NCI-H345 (cell line): ENCODE measurements around the gene SLC11A1.

Experiments used
- DNase-seq: peaks from one replicate; lab custom pipeline; 2025; lab: John Stamatoyannopoulos, UW

SLC11A1 gene

GRCh38 chr2:218435003-218435982, 53.2 kb downstream of the SLC11A1 start:
- DNase-seq: no peak

GRCh38 chr2:218436992-218437391, 54.9 kb downstream of the SLC11A1 start:
- no peak for DNase-seq

- no peak for DNase-seq
Measured at GRCh38 chr2:218437969-218438368, 55.9 kb downstream of the SLC11A1 start.

- DNase-seq: no peak
Measured at GRCh38 chr2:218438596-218438995, 56.5 kb downstream of the SLC11A1 start.

- DNase-seq: no peak
Measured at GRCh38 chr2:218444692-218445357, 62.8 kb downstream of the SLC11A1 start.

- DNase-seq: no peak
Measured at GRCh38 chr2:218445602-218446001, 63.5 kb downstream of the SLC11A1 start.
